ENCODE measurements around the gene TSTD1.
"Not testable (repeated sequence)": the region's sequence is repeated elsewhere in the genome, so short reads cannot be mapped to it uniquely, and the experiment has no call there.

Gene TSTD1

GRCh38 chr1:160999376-160999775, 39.4 kb downstream of the TSTD1 start:
- peaks cover 10% of the 10 kb centered on the region for H3K36me3 ChIP-seq (ENCODE audit: control insufficient read depth, insufficient read depth, low read length)
- peaks cover 8% of the 10 kb centered on the region for H3K79me1 ChIP-seq (ENCODE audit: low read length)
- H3K4me3 ChIP-seq (ENCODE audit: low read length) = no peak overlapping the region
- H4K5ac ChIP-seq (ENCODE audit: low read length) = no peak overlapping the region
- no peaks in the 10 kb centered on the region for H3K27me3 ChIP-seq (ENCODE audit: insufficient read depth, low read length, poor library complexity)
- no peak overlapping the region for H3K4ac ChIP-seq (ENCODE audit: low read depth, low read length)
- no peak for DNase-seq
- no peak overlapping the region for H3K27ac ChIP-seq (ENCODE audit: low read depth, low read length)
- H3K4me2 ChIP-seq (ENCODE audit: low read length) = no peak overlapping the region
- H3K18ac ChIP-seq (ENCODE audit: low read length) = no peak overlapping the region
- H2AK5ac ChIP-seq (ENCODE audit: low read length) = no peak overlapping the region
- peaks cover 6% of the 10 kb centered on the region for H3K79me2 ChIP-seq (ENCODE audit: control insufficient read depth, insufficient read depth, low read length)
- no peak overlapping the region for H2BK120ac ChIP-seq (ENCODE audit: low read depth, low read length)
- no peak overlapping the region for H2BK5ac ChIP-seq (ENCODE audit: low read length)
- H3K56ac ChIP-seq (ENCODE audit: low read length) = no peak overlapping the region
- no peak overlapping the region for H3K23ac ChIP-seq (ENCODE audit: low read length)
- no CpG with 5 or more reads among the region's 5 CpGs for WGBS (ENCODE audit: extremely low coverage, insufficient coverage, low lambda C conversion rate)
- no peak overlapping the region for H4K8ac ChIP-seq (ENCODE audit: low read depth, low read length)
- H2BK15ac ChIP-seq (replicated peaks; ENCODE audit: low read depth) = no peak overlapping the region
- H3K4me1 ChIP-seq (ENCODE audit: control insufficient read depth, low read depth, low read length) = no peaks in the 10 kb centered on the region
- no peak overlapping the region for H3K9ac ChIP-seq (ENCODE audit: low read length)

DNA sequence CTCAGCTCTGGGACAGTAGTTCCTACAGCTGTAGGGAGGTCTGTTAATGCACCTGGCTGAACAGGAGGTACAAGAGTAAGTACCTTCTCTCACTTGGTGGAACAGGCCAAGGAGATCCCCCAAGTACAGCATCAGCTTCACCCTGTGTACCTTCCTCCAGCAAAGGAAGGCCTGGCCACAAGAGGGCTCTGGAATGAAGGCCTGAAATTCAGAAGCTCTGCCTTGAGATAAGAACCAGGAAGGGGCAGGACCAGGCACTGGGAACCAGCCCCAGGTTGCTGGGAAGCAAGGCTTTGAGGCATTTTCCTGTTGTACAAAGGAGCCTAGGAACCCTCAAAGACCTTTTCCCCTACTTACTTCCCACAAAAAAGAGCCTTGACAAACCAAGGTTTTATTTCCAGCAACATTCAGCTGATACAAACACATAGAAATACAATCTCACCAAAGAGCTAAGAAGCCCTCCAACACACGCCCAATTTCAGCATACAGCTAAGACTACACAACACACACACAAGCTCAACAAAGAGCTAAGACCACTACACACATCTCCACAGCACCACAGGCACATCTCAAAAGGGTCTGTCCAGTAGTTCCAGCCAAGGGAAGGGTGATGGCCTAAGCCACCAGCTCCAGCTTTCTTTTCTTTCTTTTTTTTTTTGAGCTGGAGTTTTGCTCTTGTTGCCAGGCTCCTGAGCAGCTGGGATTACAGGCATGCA, 41.3 kb downstream of the TSTD1 start:
- H3K27ac ChIP-seq (ENCODE audit: low read depth, low read length) = no peak overlapping the region
- peak; percentile 92 for DNase-seq
- no CpG with 5 or more reads among the region's 1 CpG for WGBS (ENCODE audit: extremely low coverage, insufficient coverage, low lambda C conversion rate)

DNA sequence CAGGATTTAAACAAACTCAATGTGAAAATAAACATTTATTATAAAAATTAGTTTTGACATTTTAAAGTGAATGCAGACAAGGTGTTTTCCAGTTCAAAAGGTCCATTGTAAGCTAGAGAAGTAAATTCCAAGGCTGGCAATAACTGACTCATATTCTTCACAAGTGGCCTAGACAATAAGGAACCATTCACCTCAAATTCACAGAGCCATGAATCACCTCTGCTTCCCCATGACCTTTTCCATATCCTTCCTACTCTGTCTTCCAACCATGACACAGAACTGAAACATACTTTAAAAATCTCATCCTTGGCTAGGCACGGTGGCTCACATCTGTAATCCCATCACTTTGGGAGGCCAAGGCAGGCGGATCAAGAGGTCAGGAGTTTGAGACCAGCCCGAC, 42.6 kb downstream of the TSTD1 start:
- Histone ChIP-seq H3K27ac (ENCODE audit: low read depth, low read length) (no peak overlapping the region), H3K79me1 (ENCODE audit: low read length) (peaks cover 5% of the 10 kb centered on the region), H3K4me1 (ENCODE audit: control insufficient read depth, low read depth, low read length) (no peaks in the 10 kb centered on the region), H2BK15ac (replicated peaks; ENCODE audit: low read depth) (no peak overlapping the region), H3K27me3 (ENCODE audit: insufficient read depth, low read length, poor library complexity) (no peaks in the 10 kb centered on the region), H3K9ac (ENCODE audit: low read length) (no peak overlapping the region), H3K18ac (ENCODE audit: low read length) (no peak overlapping the region), H3K4me3 (ENCODE audit: low read length) (no peak overlapping the region), H2BK5ac (ENCODE audit: low read length) (no peak overlapping the region), H3K36me3 (ENCODE audit: control insufficient read depth, insufficient read depth, low read length) (peaks cover 10% of the 10 kb centered on the region), H2AK5ac (ENCODE audit: low read length) (no peak overlapping the region), H3K56ac (ENCODE audit: low read length) (no peak overlapping the region), H3K4me2 (ENCODE audit: low read length) (no peak overlapping the region), H3K23ac (ENCODE audit: low read length) (no peak overlapping the region), H3K79me2 (ENCODE audit: control insufficient read depth, insufficient read depth, low read length) (no peaks in the 10 kb centered on the region), H4K8ac (ENCODE audit: low read depth, low read length) (no peak overlapping the region), H2BK120ac (ENCODE audit: low read depth, low read length) (no peak overlapping the region), H4K5ac (ENCODE audit: low read length) (no peak overlapping the region), H3K4ac (ENCODE audit: low read depth, low read length) (no peak overlapping the region)
- no CpG with 5 or more reads among the region's 3 CpGs for WGBS (ENCODE audit: extremely low coverage, insufficient coverage, low lambda C conversion rate)
- no peak for DNase-seq

More for the DNA sequence above, 41.3 kb downstream of the TSTD1 start:
- no peaks in the 10 kb centered on the region for H3K4me1 ChIP-seq (ENCODE audit: control insufficient read depth, low read depth, low read length)
- H3K18ac ChIP-seq (ENCODE audit: low read length) = no peak overlapping the region
- H4K5ac ChIP-seq (ENCODE audit: low read length) = no peak overlapping the region
- no peaks in the 10 kb centered on the region for H3K27me3 ChIP-seq (ENCODE audit: insufficient read depth, low read length, poor library complexity)
- H2BK120ac ChIP-seq (ENCODE audit: low read depth, low read length) = no peak overlapping the region
- no peak overlapping the region for H3K4me2 ChIP-seq (ENCODE audit: low read length)
- H2BK15ac ChIP-seq (replicated peaks; ENCODE audit: low read depth) = no peak overlapping the region
- peaks cover 8% of the 10 kb centered on the region for H3K79me1 ChIP-seq (ENCODE audit: low read length)
- H4K8ac ChIP-seq (ENCODE audit: low read depth, low read length) = no peak overlapping the region
- H2AK5ac ChIP-seq (ENCODE audit: low read length) = no peak overlapping the region
- no peak overlapping the region for H3K9ac ChIP-seq (ENCODE audit: low read length)
- H3K79me2 ChIP-seq (ENCODE audit: control insufficient read depth, insufficient read depth, low read length) = peaks cover 2% of the 10 kb centered on the region
- no peak overlapping the region for H2BK5ac ChIP-seq (ENCODE audit: low read length)
- H3K4me3 ChIP-seq (ENCODE audit: low read length) = no peak overlapping the region
- H3K23ac ChIP-seq (ENCODE audit: low read length) = no peak overlapping the region
- peak overlapping the region; percentile 17 for H3K56ac ChIP-seq (ENCODE audit: low read length)
- no peak overlapping the region for H3K4ac ChIP-seq (ENCODE audit: low read depth, low read length)
- peaks cover 10% of the 10 kb centered on the region for H3K36me3 ChIP-seq (ENCODE audit: control insufficient read depth, insufficient read depth, low read length)

- H3K79me2 ChIP-seq (ENCODE audit: control insufficient read depth, insufficient read depth, low read length) = no peaks in the 10 kb centered on the region
- peaks cover 6% of the 10 kb centered on the region for H3K36me3 ChIP-seq (ENCODE audit: control insufficient read depth, insufficient read depth, low read length)
- WGBS (ENCODE audit: extremely low coverage, insufficient coverage, low lambda C conversion rate) = no CpG with 5 or more reads among the region's 14 CpGs
- H3K23ac ChIP-seq (ENCODE audit: low read length) = no peak overlapping the region
- no peaks in the 10 kb centered on the region for H3K4me1 ChIP-seq (ENCODE audit: control insufficient read depth, low read depth, low read length)
- H3K18ac ChIP-seq (ENCODE audit: low read length) = no peak overlapping the region
- no peak overlapping the region for H4K8ac ChIP-seq (ENCODE audit: low read depth, low read length)
- no peak overlapping the region for H3K27ac ChIP-seq (ENCODE audit: low read depth, low read length)
- no peak overlapping the region for H2AK5ac ChIP-seq (ENCODE audit: low read length)
- no peak overlapping the region for H2BK15ac ChIP-seq (replicated peaks; ENCODE audit: low read depth)
- no peak overlapping the region for H3K4me2 ChIP-seq (ENCODE audit: low read length)
- H3K56ac ChIP-seq (ENCODE audit: low read length) = no peak overlapping the region
- H3K4ac ChIP-seq (ENCODE audit: low read depth, low read length) = no peak overlapping the region
- H2BK120ac ChIP-seq (ENCODE audit: low read depth, low read length) = no peak overlapping the region
- H2BK5ac ChIP-seq (ENCODE audit: low read length) = no peak overlapping the region
- DNase-seq = no peak
- no peaks in the 10 kb centered on the region for H3K27me3 ChIP-seq (ENCODE audit: insufficient read depth, low read length, poor library complexity)
- no peak overlapping the region for H3K4me3 ChIP-seq (ENCODE audit: low read length)
- no peak overlapping the region for H3K9ac ChIP-seq (ENCODE audit: low read length)
- peaks cover 5% of the 10 kb centered on the region for H3K79me1 ChIP-seq (ENCODE audit: low read length)
- H4K5ac ChIP-seq (ENCODE audit: low read length) = no peak overlapping the region
Observed at GRCh38 chr1:160993544-160994193, 45.1 kb downstream of the TSTD1 start.

DNA sequence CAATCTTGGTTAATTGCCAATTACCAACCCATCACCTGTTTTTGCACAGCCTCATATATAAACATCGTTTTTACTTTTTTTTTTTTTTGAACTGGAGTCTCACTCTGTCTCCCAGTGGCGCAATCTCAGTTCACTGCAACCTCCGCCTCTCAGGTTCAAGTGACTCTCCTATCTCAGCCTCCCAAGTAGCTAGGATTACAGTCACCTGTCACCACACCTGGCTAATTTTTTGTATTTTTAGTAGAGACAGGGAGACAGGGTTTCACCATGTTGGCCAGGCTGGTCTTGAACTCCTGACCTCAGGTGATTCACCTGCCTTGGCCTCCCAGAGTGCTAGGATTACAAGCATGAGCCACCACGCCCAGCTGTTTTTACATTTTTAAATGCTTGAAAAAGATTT, 46.7 kb downstream of the TSTD1 start:
- H3K4ac ChIP-seq (ENCODE audit: low read depth, low read length); H2BK15ac ChIP-seq (replicated peaks; ENCODE audit: low read depth); H2BK120ac ChIP-seq (ENCODE audit: low read depth, low read length); H2BK5ac ChIP-seq (ENCODE audit: low read length); H3K4me3 ChIP-seq (ENCODE audit: low read length); H2AK5ac ChIP-seq (ENCODE audit: low read length); H3K27ac ChIP-seq (ENCODE audit: low read depth, low read length); H3K27me3 ChIP-seq (ENCODE audit: insufficient read depth, low read length, poor library complexity); H3K56ac ChIP-seq (ENCODE audit: low read length); DNase-seq; H4K8ac ChIP-seq (ENCODE audit: low read depth, low read length); H3K36me3 ChIP-seq (ENCODE audit: control insufficient read depth, insufficient read depth, low read length); H4K5ac ChIP-seq (ENCODE audit: low read length); H3K9ac ChIP-seq (ENCODE audit: low read length); H3K4me1 ChIP-seq (ENCODE audit: control insufficient read depth, low read depth, low read length); H3K79me1 ChIP-seq (ENCODE audit: low read length); H3K79me2 ChIP-seq (ENCODE audit: control insufficient read depth, insufficient read depth, low read length); H3K4me2 ChIP-seq (ENCODE audit: low read length); H3K18ac ChIP-seq (ENCODE audit: low read length); H3K23ac ChIP-seq (ENCODE audit: low read length): not testable (repeated sequence)
- WGBS (ENCODE audit: extremely low coverage, insufficient coverage, low lambda C conversion rate) = no CpG with 5 or more reads among the region's 4 CpGs

All from mesendoderm (in vitro differentiated cells).